B cell (primary cell): ENCODE results near the gene PVALEF. TPM values are rescaled to one million over a fixed set of nuclear protein-coding genes. Genes with fewer than 3 reads are reported as not detected.

ENCODE experiments used
- ATAC-seq: fragments of 200-7000 bp; cut with Tn5 transposase; one replicate; pipeline ENCODE4 v1.10.0; 2021; ENCODE audit warnings: low read depth, mild to moderate bottlenecking, moderate number of reproducible peaks, moderate library complexity
- CTCF ChIA-PET: fragments of 350-600 bp; sonication (Branson Sonifier 250); formaldehyde crosslinking; loops from one replicate; lab custom pipeline; 2021; ENCODE audit warnings: antibody characterized with exemption, inconsistent platforms; lab: Charles Lee
- POLR2A ChIA-PET: fragments of 350-600 bp; sonication (Branson Sonifier 250); formaldehyde crosslinking; loops from one replicate; lab custom pipeline; 2021; ENCODE audit warnings: antibody characterized with exemption; lab: Charles Lee
- DNase-seq: peaks from one replicate; pipeline ENCODE4 v3.0.0; 2013
- H2AFZ ChIP-seq: 2 replicates; pipeline ENCODE4 v1.6.1; 2012; ENCODE audit warnings: mild to moderate bottlenecking, low read depth, low read length; ENCODE audit not compliant: insufficient read depth, poor library complexity, severe bottlenecking
- H3K27ac ChIP-seq, 2 donors: 1 replicate in 1 of 2; 2 replicates in 1 of 2; pipeline ENCODE4 v1.5.1; 2012 to 2013; ENCODE audit warnings: low read length in 2 of 2, mild to moderate bottlenecking in 2 of 2, moderate library complexity in 1 of 2
- H3K27me3 ChIP-seq, 4 experiments: fragments of 200-600 bp in 1 of 4; sonication (generic) in 1 of 4; replicated peaks in 1 of 4; 1 replicate in 2 of 4; 2 replicates in 2 of 4; pipeline versions ENCODE4 v1.6.1 to v1.7.0; 2013 to 2016; ENCODE audit warnings: low read length in 3 of 4, mild to moderate bottlenecking in 2 of 4, mixed read lengths in 1 of 4, moderate library complexity in 1 of 4; ENCODE audit not compliant: insufficient read depth in 4 of 4, control insufficient read depth in 3 of 4; ENCODE audit errors: control extremely low read depth in 1 of 4
- H3K36me3 ChIP-seq, 2 experiments: replicated peaks in 1 of 2; 1 replicate in 1 of 2; 2 replicates in 1 of 2; pipeline versions ENCODE4 v1.6.1 to v1.7.1; 2013; ENCODE audit warnings: low read length in 1 of 2; ENCODE audit not compliant: insufficient read depth in 2 of 2, control insufficient read depth in 1 of 2; ENCODE audit errors: control extremely low read depth in 1 of 2, extremely low read depth in 1 of 2
- H3K4me1 ChIP-seq, 2 donors: fragments of 200-600 bp in 1 of 2; sonication (generic) in 1 of 2; 1 replicate in 1 of 2; 2 replicates in 1 of 2; pipeline versions ENCODE4 v1.5.1 to v1.6.1; 2013 to 2017; ENCODE audit warnings: low read length in 2 of 2; ENCODE audit not compliant: control insufficient read depth in 2 of 2, insufficient read depth in 2 of 2
- H3K4me2 ChIP-seq: replicated peaks from 2 replicates; pipeline ENCODE3; 2012; ENCODE audit warnings: mild to moderate bottlenecking, low read depth, low read length; ENCODE audit not compliant: poor library complexity, severe bottlenecking
- H3K4me3 ChIP-seq, 5 experiments: fragments of 200-600 bp in 1 of 5; sonication (generic) in 1 of 5; 1 replicate in 3 of 5; 2 replicates in 2 of 5; pipeline versions ENCODE4 v1.5.1 to v1.7.0; 2011 to 2016; ENCODE audit warnings: low read length in 4 of 5, mild to moderate bottlenecking in 4 of 5, low read depth in 2 of 5, control low read depth in 1 of 5, moderate library complexity in 1 of 5; ENCODE audit not compliant: insufficient read depth in 1 of 5; ENCODE audit errors: control extremely low read depth in 1 of 5, extremely low read depth in 1 of 5
- H3K79me2 ChIP-seq: fragments of 200-600 bp; sonication (generic); one replicate; pipeline ENCODE4 v1.6.0; 2016; ENCODE audit warnings: low read length; ENCODE audit not compliant: control insufficient read depth, insufficient read depth
- H3K9ac ChIP-seq: fragments of 200-600 bp; sonication (generic); 2 replicates; pipeline ENCODE4 v1.6.1; 2017; ENCODE audit warnings: mild to moderate bottlenecking, low read length, moderate library complexity
- H3K9me3 ChIP-seq, 3 donors: one replicate each; pipeline versions ENCODE4 v1.6.1 to v1.7.1; 2013; ENCODE audit warnings: low read length in 2 of 3; ENCODE audit not compliant: control insufficient read depth in 2 of 3, insufficient read depth in 1 of 3; ENCODE audit errors: control extremely low read depth in 1 of 3
- H4K20me1 ChIP-seq: 2 replicates; pipeline ENCODE4 v1.6.0; 2012; ENCODE audit warnings: mild to moderate bottlenecking, low read length; ENCODE audit not compliant: insufficient read depth, control insufficient read depth, poor library complexity, severe bottlenecking
- H3K27ac Mint-ChIP-seq: one replicate; pipeline ENCODE4 v1.8.0; 2021; ENCODE audit warnings: mixed read lengths
- H3K27me3 Mint-ChIP-seq: one replicate; pipeline ENCODE4 v1.8.0; 2021; ENCODE audit warnings: mixed read lengths
- H3K4me1 Mint-ChIP-seq: one replicate; pipeline ENCODE4 v1.8.0; 2021; ENCODE audit warnings: mixed read lengths
- H3K4me3 Mint-ChIP-seq: one replicate; pipeline ENCODE4 v1.8.0; 2021; ENCODE audit warnings: mixed read lengths
- H3K9me3 Mint-ChIP-seq: one replicate; pipeline ENCODE4 v1.8.0; 2022; ENCODE audit warnings: mixed read lengths; ENCODE audit not compliant: insufficient read depth
- CTCF ChIP-seq: fragments of 200-600 bp; IDR thresholded peaks from one replicate; pipeline ENCODE4 v1.8.0; 2022; ENCODE audit warnings: antibody characterized with exemption, mild to moderate bottlenecking
- EZH2 ChIP-seq: IDR thresholded peaks from 2 replicates; pipeline ENCODE4 v1.6.1; 2012; ENCODE audit warnings: borderline replicate concordance, low read depth, mild to moderate bottlenecking, moderate library complexity, low read length; ENCODE audit not compliant: insufficient read depth, poor library complexity, severe bottlenecking
- WGBS: methylation state at CpG from one replicate; pipeline ENCODE4 v1.1.5; 2013; ENCODE audit warnings: missing lambda C conversion rate; ENCODE audit not compliant: insufficient coverage; 5-methylcytosine and 5-hydroxymethylcytosine counted together
- intact Hi-C: fragments of 100-400 bp; cut with micrococcal nuclease; formaldehyde crosslinking; loops from one replicate; pipeline ENCODE4 v1.10.0; 2022
- polyA plus RNA-seq: library from polyadenylated mRNA; depleted of rRNA; stranded (reverse); fragments of >200 nt; gene quantifications from 2 replicates; pipeline ENCODE4 v1.2.3, GENCODE V29; 2012
- total RNA-seq, 2 donors: library from RNA; stranded (reverse); fragments of 120-200 nt in 1 of 2; gene quantifications; 1 replicate in 1 of 2; 2 replicates in 1 of 2; pipeline versions ENCODE4 v1.2.3 to v1.2.4, GENCODE V29; 2013 to 2022

The PVALEF gene
- total and polyA plus RNA-seq, 2 donors (not counting 1 experiment from before 2014, with no cell fraction given), result not detected

DNA sequence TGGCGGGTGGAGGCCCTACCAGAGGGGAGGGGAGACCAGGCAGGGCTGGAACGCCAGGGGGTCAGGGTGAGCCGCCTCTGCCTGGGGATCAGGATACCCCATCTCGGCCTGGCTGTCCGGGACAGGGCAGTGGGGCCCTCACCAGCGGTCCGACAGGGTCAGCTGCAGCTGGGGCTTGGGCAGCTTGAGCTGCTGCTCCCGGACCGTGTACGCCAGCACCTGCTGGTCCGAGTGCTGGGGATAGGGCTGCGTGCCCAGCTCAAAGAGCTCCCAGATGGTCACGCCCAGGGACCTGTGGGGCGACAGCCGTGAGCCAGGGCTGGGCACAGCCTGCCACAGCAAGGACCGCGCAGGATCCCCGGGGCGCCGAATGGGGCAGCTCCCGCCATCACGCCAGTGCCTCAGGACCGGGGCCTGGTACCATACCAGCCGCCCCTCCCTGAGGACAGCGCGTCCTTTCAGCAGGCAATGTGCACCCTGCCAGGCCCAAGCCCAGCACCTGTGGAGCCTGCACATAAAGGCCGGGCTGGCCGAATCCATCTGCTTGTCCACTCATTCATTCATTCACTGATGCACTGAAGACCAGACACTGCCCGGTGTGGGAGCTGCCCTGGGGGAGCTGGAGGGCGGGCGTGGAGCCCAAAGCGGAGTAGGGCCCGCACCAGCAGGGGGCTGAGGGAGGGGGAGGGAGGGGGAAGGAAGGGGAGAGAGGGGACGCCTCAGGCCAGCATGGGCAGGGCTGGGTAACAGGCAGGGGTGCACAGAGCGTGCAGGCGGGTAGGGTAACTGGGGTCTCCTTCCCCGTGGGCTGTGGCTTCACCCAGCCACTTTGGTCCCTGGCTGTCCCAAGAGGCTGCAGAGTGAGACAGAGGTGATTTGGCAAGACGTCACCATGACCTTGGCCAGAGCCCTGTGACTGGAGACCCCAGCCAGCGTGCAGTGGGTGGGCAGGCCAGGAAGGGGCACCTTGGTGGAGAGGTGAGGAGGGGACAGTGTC is 42.0 kb upstream of the PVALEF start:
- no peaks in the 10 kb centered on the region for H3K79me2 ChIP-seq
- 93% methylated on average over 37 of the region's 39 CpGs for WGBS
- intact Hi-C loops, result no loop called here

More for the DNA sequence above, 42.0 kb upstream of the PVALEF start:
- ChIA-PET POLR2A (no interaction called here), CTCF (no interaction called here)
- TF ChIP-seq EZH2, result no peak
- no peak for TF ChIP-seq CTCF
- H3K4me1 Mint-ChIP-seq, result peaks cover 4% of the 10 kb centered on the region
- Histone ChIP-seq H3K27me3 (peaks cover 0 to 6% (median 0%) of the 10 kb centered on the region in 4 experiments), H3K9me3 (peaks cover 0 to 5% (median 0%) of the 10 kb centered on the region in 3 donors), H3K4me2 (no peak overlapping the region), H3K36me3 (no peaks in the 10 kb centered on the region), H3K4me1 (peaks cover 6 to 12% of the 10 kb centered on the region in 2 donors), H2AFZ (no peak overlapping the region), H3K9ac (no peak overlapping the region), H3K27ac (no peak overlapping the region), H3K4me3 (no peak overlapping the region), H4K20me1 (no peaks in the 10 kb centered on the region)
- no peak overlapping the region for H3K4me3 Mint-ChIP-seq
- H3K9me3 Mint-ChIP-seq, result no peaks in the 10 kb centered on the region
- no peak for ATAC-seq
- no peaks in the 10 kb centered on the region for H3K27me3 Mint-ChIP-seq
- H3K27ac Mint-ChIP-seq, result no peak overlapping the region
- no peak for DNase-seq
